Measurements from ENCODE around the gene THOC6.

DNA sequence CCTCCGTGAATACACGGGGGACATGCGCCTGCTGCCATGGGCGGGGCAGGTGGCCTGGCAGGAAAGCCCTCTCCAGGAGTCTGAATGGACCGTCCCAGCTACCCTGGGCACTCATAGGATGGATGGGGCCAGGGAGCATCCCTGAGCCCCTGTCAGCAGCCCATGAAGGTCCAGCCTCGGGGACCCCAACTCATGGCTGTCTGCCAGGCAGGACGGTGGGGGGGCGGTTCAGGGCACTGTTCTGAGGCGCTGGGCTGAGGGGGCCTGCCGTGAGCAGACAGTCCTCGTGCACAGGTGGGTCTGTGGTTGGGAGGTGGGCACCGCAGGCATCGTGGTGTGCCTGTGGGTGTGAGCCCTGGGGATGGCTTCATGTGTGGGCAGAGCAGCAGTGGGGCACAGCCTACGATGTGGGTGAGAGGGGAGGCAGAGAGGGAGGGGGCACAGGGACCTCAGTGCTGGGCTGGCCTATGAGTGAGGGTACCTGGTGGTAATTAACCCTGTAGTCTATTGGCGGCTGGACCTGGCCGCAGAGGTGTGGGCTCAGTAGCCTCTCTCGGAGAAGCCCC is 37.1 kb upstream of the THOC6 start:
- TF ChIP-seq CTCF (IDR thresholded peaks at IDR 0.05) (no peak), POLR2A (IDR thresholded peaks at IDR 0.05) (no peak)

Data from body of pancreas (tissue), 4 donors.